Kidney capillary endothelial cell (primary cell): ENCODE data around the gene ISOC2.
"Not testable (repeated sequence)": the region's sequence is repeated elsewhere in the genome, so short reads cannot be mapped to it uniquely, and the experiment has no call there.

Source experiments
- DNase-seq: peaks from one replicate; pipeline ENCODE4 v3.0.0-alpha.2; 2018; ENCODE audit warnings: low spot score

The ISOC2 gene

GRCh38 chr19:55457683-55458457, 3.6 kb downstream of the ISOC2 start:
- DNase-seq = no peak

GRCh38 chr19:55456347-55456746, 5.1 kb downstream of the ISOC2 start:
- no peak for DNase-seq

- no peak for DNase-seq
Measured at GRCh38 chr19:55455576-55456235, 5.7 kb downstream of the ISOC2 start.

- peak; percentile 59 for DNase-seq
Measured at GRCh38 chr19:55454787-55455243, 6.6 kb downstream of the ISOC2 start.

- no peak for DNase-seq
Measured at GRCh38 chr19:55453511-55454260, 7.8 kb downstream of the ISOC2 start.

GRCh38 chr19:55452749-55453346, 8.6 kb downstream of the ISOC2 start:
- DNase-seq = peak; percentile 50

GRCh38 chr19:55451965-55452748, 9.3 kb downstream of the ISOC2 start:
- DNase-seq = no peak

GRCh38 chr19:55451163-55451964, 10.1 kb downstream of the ISOC2 start:
- no peak for DNase-seq

- DNase-seq = no peak
Measured at GRCh38 chr19:55449469-55449868, 12.0 kb downstream of the ISOC2 start.

- DNase-seq = not testable (repeated sequence)
Measured at GRCh38 chr19:55448175-55448490, 13.3 kb downstream of the ISOC2 start.

- DNase-seq = no peak
Measured at GRCh38 chr19:55447421-55448174, 13.8 kb downstream of the ISOC2 start.

GRCh38 chr19:55446060-55446459, 15.4 kb downstream of the ISOC2 start:
- no peak for DNase-seq

GRCh38 chr19:55444646-55445045, 16.8 kb downstream of the ISOC2 start:
- no peak for DNase-seq

GRCh38 chr19:55443824-55444480, 17.5 kb downstream of the ISOC2 start:
- no peak for DNase-seq

- no peak for DNase-seq
Measured at GRCh38 chr19:55443045-55443823, 18.2 kb downstream of the ISOC2 start, which contains the start of gene SHISA7. SHISA7 (minus strand) TSS chr19:55443300; CDS start chr19:55442863, 437 bp downstream.

GRCh38 chr19:55442372-55442961, 19.0 kb downstream of the ISOC2 start:
- no peak for DNase-seq

- no peak for DNase-seq
Measured at GRCh38 chr19:55441692-55442321, 19.6 kb downstream of the ISOC2 start.

- DNase-seq = no peak
Measured at GRCh38 chr19:55441319-55441691, 20.1 kb downstream of the ISOC2 start.
